HepG2 (cell line): Measurements from ENCODE around the gene OSER1. TPM values are rescaled to one million over a fixed set of nuclear protein-coding genes. Genes with fewer than 3 reads are reported as not detected.
A peak's percentile ranks its signal among the peaks of the same experiment; 100 is the strongest.

Experiments used
- ATAC-seq: fragments of 200-7000 bp; cut with Tn5 transposase; 3 replicates; pipeline ENCODE4 v1.9.1; 2020; ENCODE audit warnings: mild to moderate bottlenecking, moderate library complexity
- BruUV-seq: library from RNA; stranded (reverse); fragments of 400-500 nt; replicated peaks from 2 replicates; lab custom pipeline; 2021; lab: Mats Ljungman, UMichigan
- CTCF ChIA-PET: fragments of 300-600 bp; formaldehyde crosslinking; extraction: SDS; loops from one replicate; lab custom pipeline; 2021; ENCODE audit warnings: low total read pairs, inconsistent platforms, low intra/inter-chr PET ratio; lab: Yijun Ruan, JAX
- POLR2A ChIA-PET: fragments of 350-600 bp; sonication (Branson Sonifier 250); formaldehyde crosslinking; loops from one replicate; lab custom pipeline; 2020; ENCODE audit warnings: antibody characterized with exemption, inconsistent platforms; lab: Yijun Ruan, JAX
- DNase-seq: peaks from one replicate; pipeline ENCODE4 v3.0.0-alpha.2; 2015; ENCODE audit warnings: low spot score
- FAIRE-seq: peaks from 3 replicates; lab custom pipeline; 2011; peaks lifted over from hg19 to GRCh38; lab: Jason Lieb, UNC
- H2AFZ ChIP-seq: one replicate; pipeline ENCODE4 v1.6.1; 2011; ENCODE audit warnings: low read length, inconsistent platforms
- H3K27ac ChIP-seq: fragments of 300-600 bp; 3 replicates; pipeline ENCODE4 v1.8.0; 2011; ENCODE audit warnings: mixed run types, mild to moderate bottlenecking, mixed read lengths, low read length, inconsistent platforms; ENCODE audit not compliant: insufficient read depth; ENCODE audit errors: extremely low read length
- H3K27me3 ChIP-seq, 2 experiments: fragments of 200-600 bp in 1 of 2; 2 replicates in 1 of 2; 3 replicates in 1 of 2; pipeline versions ENCODE4 v1.6.0 to v1.8.0; 2011; ENCODE audit warnings: low read length in 2 of 2, mild to moderate bottlenecking in 2 of 2, moderate library complexity in 2 of 2, inconsistent platforms in 1 of 2; ENCODE audit not compliant: insufficient read depth in 2 of 2, control insufficient read depth in 1 of 2
- H3K36me3 ChIP-seq, 2 experiments: fragments of 200-600 bp in 1 of 2; replicated peaks in 1 of 2; 2 replicates in 1 of 2; 3 replicates in 1 of 2; pipeline versions ENCODE4 v1.5.1 to v1.8.0; 2011; ENCODE audit warnings: low read length in 2 of 2, inconsistent platforms in 1 of 2; ENCODE audit not compliant: insufficient read depth in 2 of 2, control insufficient read depth in 1 of 2
- H3K4me1 ChIP-seq: 2 replicates; pipeline ENCODE4 v1.5.1; 2012; ENCODE audit warnings: low read length, inconsistent platforms; ENCODE audit not compliant: insufficient read depth
- H3K4me2 ChIP-seq: 2 replicates; pipeline ENCODE4 v1.6.0; 2011; ENCODE audit warnings: low read depth, low read length, inconsistent platforms
- H3K4me3 ChIP-seq, 3 experiments: fragments of 200-600 bp in 1 of 3; sonication (generic), shearing (Covaris generic) in 1 of 3; replicated peaks in 1 of 3; 2 replicates each; pipeline ENCODE4 v1.5.1; 2011 to 2016; ENCODE audit warnings: low read length in 3 of 3, inconsistent platforms in 2 of 3, low read depth in 2 of 3, mild to moderate bottlenecking in 2 of 3, control low read depth in 1 of 3, mixed read lengths in 1 of 3; ENCODE audit not compliant: insufficient read depth in 1 of 3
- H3K79me2 ChIP-seq: one replicate; pipeline ENCODE4 v1.6.1; 2011; ENCODE audit warnings: low read length, inconsistent platforms; ENCODE audit not compliant: insufficient read depth
- H3K9ac ChIP-seq: 2 replicates; pipeline ENCODE4 v1.6.0; 2011; ENCODE audit warnings: mild to moderate bottlenecking, low read depth, low read length, inconsistent platforms; ENCODE audit not compliant: insufficient read depth
- H3K9me3 ChIP-seq: 2 replicates; pipeline ENCODE4 v1.5.1; 2012; ENCODE audit warnings: mild to moderate bottlenecking, low read length
- H4K20me1 ChIP-seq: 2 replicates; pipeline ENCODE4 v1.6.0; 2011; ENCODE audit warnings: inconsistent platforms, mild to moderate bottlenecking, low read length, moderate library complexity; ENCODE audit not compliant: insufficient read depth
- BATF2 ChIP-seq: sonication (generic); formaldehyde crosslinking; IDR thresholded peaks from 2 replicates; pipeline ENCODE4 v1.8.0; 2022; ENCODE audit warnings: mild to moderate bottlenecking, missing genetic modification reagents, moderate library complexity
- CREM ChIP-seq, 2 experiments: sonication (generic) in 1 of 2; formaldehyde crosslinking in 1 of 2; IDR thresholded peaks; 2 replicates each; pipeline versions ENCODE4 v1.4.0 to v1.6.1; 2016 to 2020; ENCODE audit warnings: antibody characterized with exemption in 1 of 2, mild to moderate bottlenecking in 1 of 2, missing genetic modification reagents in 1 of 2
- CSRNP1 ChIP-seq: sonication (generic); formaldehyde crosslinking; IDR thresholded peaks from 2 replicates; pipeline ENCODE4 v1.8.1; 2023; ENCODE audit warnings: mild to moderate bottlenecking, missing genetic modification reagents
- FOXO4 ChIP-seq: sonication (generic); formaldehyde crosslinking; conservative IDR thresholded peaks from 2 replicates; pipeline ENCODE4 v1.8.1; 2023; ENCODE audit warnings: missing genetic modification reagents
- RBM39 ChIP-seq: fragments of 200-400 bp; formaldehyde crosslinking; IDR thresholded peaks from one replicate; pipeline ENCODE4 v1.6.1; 2018; ENCODE audit warnings: antibody characterized with exemption, mild to moderate bottlenecking, low read depth, low read length; ENCODE audit not compliant: poor library complexity, severe bottlenecking
- ZBTB14 ChIP-seq: sonication (generic); formaldehyde crosslinking; IDR thresholded peaks from 2 replicates; pipeline ENCODE4 v1.4.0; 2020; ENCODE audit warnings: missing genetic modification reagents
- ZNF24 ChIP-seq: fragments of 450-650 bp; IDR thresholded peaks from 2 replicates; pipeline ENCODE4 v1.6.1; 2017; ENCODE audit warnings: antibody characterized with exemption, mild to moderate bottlenecking
- ZNF629 ChIP-seq: sonication (generic); formaldehyde crosslinking; conservative IDR thresholded peaks from 2 replicates; pipeline ENCODE4 v1.5.0; 2020; ENCODE audit warnings: missing genetic modification reagents
- WGBS: methylation state at CpG from one replicate; pipeline ENCODE4 v1.1.6; 2017; ENCODE audit warnings: low lambda C conversion rate; 5-methylcytosine and 5-hydroxymethylcytosine counted together
- in situ Hi-C: cut with HindIII; loops from 2 replicates; pipeline ENCODE4 v1.10.0; 2017; ENCODE audit warnings: low pct_unique_long_range_greater_than_20kb; ENCODE audit not compliant: extremely low pct_ligation_motif_present
- intact Hi-C: fragments of 100-400 bp; cut with micrococcal nuclease; formaldehyde crosslinking; loops from one replicate; pipeline ENCODE4 v1.10.0; 2022; ENCODE audit not compliant: unreplicated experiment
- polyA plus RNA-seq, 8 experiments: library from polyadenylated mRNA; depleted of rRNA in 3 of 8; stranded (reverse) in 7 of 8; unstranded in 1 of 8; fragments of >200 nt; fragmentation: Illumina TruSeq in 4 of 8; extraction: Trizol in 4 of 8; gene quantifications; 2 replicates each; pipeline versions ENCODE4 v1.2.1 to v1.2.3, GENCODE V29; 2011 to 2016; ENCODE audit warnings: low read depth in 4 of 8, missing spikeins in 1 of 8, mixed read lengths in 1 of 8; ENCODE audit not compliant: insufficient read depth in 1 of 8
- total RNA-seq, 5 experiments: library from RNA; depleted of rRNA; stranded (reverse); fragments of >200 nt; fragmentation: Illumina TruSeq; extraction: Trizol; gene quantifications; 2 replicates each; pipeline ENCODE4 v1.2.3, GENCODE V29; 2016; ENCODE audit warnings: low read depth in 1 of 5

OSER1 gene
- total and polyA plus RNA-seq, 2 of the 13 experiments (the other 11 are each of a cell fraction or from before 2014, with no cell fraction given), result 71.2 to 71.5 TPM

GRCh38 chr20:44222027-44222426 lies 11.5 kb upstream of the OSER1 start:
- Histone ChIP-seq H2AFZ (no peak overlapping the region), H3K36me3 (no peaks in the 10 kb centered on the region), H3K4me3 (no peak overlapping the region), H3K9ac (no peak overlapping the region), H3K79me2 (no peaks in the 10 kb centered on the region), H3K9me3 (no peaks in the 10 kb centered on the region), H3K4me1 (peaks cover 10% of the 10 kb centered on the region), H3K27ac (no peak overlapping the region), H3K4me2 (no peak overlapping the region), H4K20me1 (no peaks in the 10 kb centered on the region), H3K27me3 (no peaks in the 10 kb centered on the region)
- FAIRE-seq (no peak), ATAC-seq (no peak), DNase-seq (no peak)
- TF ChIP-seq RBM39 (no peak), ZNF629 (CRISPR knock-in tag) (peak; percentile 74), ZBTB14 (CRISPR knock-in tag) (no peak)
- intact Hi-C loops, result no loop called here
- ChIA-PET CTCF (interaction anchor here (1.3 to 1.6 kb wide), 2 partner anchors 89 to 165 kb away, joined by 3 to 4 read pairs; partner anchors contain the start of gene FITM2), POLR2A (no interaction called here)
- BruUV-seq, result no TSS peak
- in situ Hi-C loops, result no loop called here
- WGBS, result 91% methylated on average over 5 of the region's 5 CpGs

GRCh38 chr20:44221368-44221954 lies 10.9 kb upstream of the OSER1 start:
- Histone ChIP-seq H3K4me2 (no peak overlapping the region), H3K4me3 (no peak overlapping the region), H4K20me1 (no peaks in the 10 kb centered on the region), H3K79me2 (no peaks in the 10 kb centered on the region), H3K27ac (no peak overlapping the region), H3K36me3 (no peaks in the 10 kb centered on the region), H2AFZ (no peak overlapping the region), H3K9me3 (no peaks in the 10 kb centered on the region), H3K4me1 (peaks cover 15% of the 10 kb centered on the region), H3K27me3 (no peaks in the 10 kb centered on the region), H3K9ac (no peak overlapping the region)
- WGBS, result 63% methylated on average over 3 of the region's 3 CpGs
- BruUV-seq, result no TSS peak
- DNase-seq, result no peak
- FAIRE-seq, result no peak
- in situ Hi-C loops (no loop called here), intact Hi-C loops (no loop called here)
- TF ChIP-seq CREM (IDR thresholded peaks at IDR 0.05), result no peak
- TF ChIP-seq CREM (CRISPR knock-in tag; IDR thresholded peaks at IDR 0.05), result no peak
- TF ChIP-seq FOXO4 (CRISPR knock-in tag), result 0 out of 2 replicates have a peak, but pooled peaks have one; percentile 33
- no peak for TF ChIP-seq ZNF24
- TF ChIP-seq BATF2 (CRISPR knock-in tag), result no peak
- no peak for TF ChIP-seq CSRNP1 (CRISPR knock-in tag)
- ChIA-PET CTCF (interaction anchor here (1.3 to 1.6 kb wide), 2 partner anchors 90 to 165 kb away, joined by 3 to 4 read pairs; partner anchors contain the start of gene FITM2), POLR2A (no interaction called here)
- ATAC-seq, result no peak
